GM21381 (cell line): ENCODE results near the gene NSUN6.
A peak's percentile ranks its signal among the peaks of the same experiment; 100 is the strongest.
"Not testable (repeated sequence)": the region's sequence is repeated elsewhere in the genome, so short reads cannot be mapped to it uniquely, and the experiment has no call there.

Experiments used
- ATAC-seq: cut with Tn5 transposase; IDR thresholded peaks from one replicate; pipeline ENCODE4 v1.9.1; 2021; ENCODE audit warnings: mild to moderate bottlenecking, moderate library complexity; ENCODE audit not compliant: unreplicated experiment

The NSUN6 gene

DNA sequence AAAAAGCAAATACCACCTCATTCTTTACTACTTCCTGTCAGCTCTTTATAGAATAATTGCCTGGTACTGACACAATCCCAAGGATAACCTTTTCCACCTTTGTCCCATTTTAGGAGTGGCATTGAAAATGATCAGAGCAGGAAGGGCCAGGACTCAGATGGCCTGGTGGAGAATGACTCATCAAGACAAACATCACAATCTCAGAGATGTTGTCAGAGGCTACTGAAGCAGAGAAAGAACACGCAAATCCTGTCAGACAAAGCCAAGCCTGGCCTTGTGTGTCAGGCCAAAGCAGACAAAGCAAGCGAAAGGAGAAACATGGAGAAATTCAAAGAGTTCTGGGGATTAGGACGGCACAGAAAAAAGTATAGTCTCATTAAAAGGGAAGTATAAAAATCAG lies 40.9 kb downstream of the NSUN6 start:
- ATAC-seq: no peak

DNA sequence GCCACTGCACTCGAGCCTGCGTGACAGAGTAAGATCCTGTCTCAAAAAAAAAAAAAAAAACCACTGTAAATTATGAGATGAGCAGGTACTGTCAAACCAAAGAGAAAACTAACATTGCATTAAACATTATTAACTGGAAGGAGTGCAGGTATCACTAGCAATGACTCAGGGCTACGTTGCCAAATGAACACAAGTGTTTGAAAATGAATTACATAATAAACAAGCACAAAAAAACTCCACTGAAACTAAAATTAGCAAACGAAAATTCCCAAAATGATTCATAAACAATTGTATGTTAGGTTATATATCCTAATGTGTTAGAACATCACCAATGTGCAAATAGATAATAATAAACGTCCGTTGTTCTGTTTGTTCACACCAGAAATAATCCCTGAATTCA lies 42.8 kb downstream of the NSUN6 start:
- no peak for ATAC-seq

GRCh38 chr10:18607503-18608378 lies 43.6 kb downstream of the NSUN6 start:
- no peak for ATAC-seq

DNA sequence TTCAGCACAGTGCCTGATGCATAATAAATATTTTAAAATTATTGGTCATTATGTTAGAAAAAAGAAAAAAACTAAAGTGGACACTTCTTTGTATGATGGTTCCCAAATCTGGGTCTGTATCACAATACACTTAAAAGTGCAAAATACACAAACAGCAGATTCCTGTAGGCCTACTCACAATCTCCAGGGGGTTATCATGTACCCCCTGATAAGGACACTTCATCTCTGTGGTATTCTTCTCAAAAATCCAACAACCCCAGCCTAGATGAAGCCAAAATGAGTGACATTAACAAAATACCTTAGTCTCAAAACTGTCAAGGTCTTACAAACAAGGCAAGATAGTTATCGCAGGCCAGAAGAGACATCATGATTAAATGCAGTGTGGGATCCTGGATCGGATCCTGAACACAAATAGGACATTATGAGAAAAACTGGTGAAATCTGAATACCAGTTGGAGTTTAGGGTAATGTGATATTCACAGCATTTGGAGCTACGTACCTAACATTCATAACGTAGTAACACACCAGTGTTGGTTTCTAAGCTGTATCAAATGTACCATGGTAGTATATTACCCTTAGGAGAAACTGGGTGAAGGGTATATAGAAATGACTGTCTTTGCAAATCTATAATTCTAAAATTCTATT lies 45.2 kb downstream of the NSUN6 start:
- ATAC-seq: no peak

GRCh38 chr10:18601321-18601720 lies 50.1 kb downstream of the NSUN6 start:
- no peak for ATAC-seq

- no peak for ATAC-seq
Measured at GRCh38 chr10:18599392-18599791, 52.0 kb downstream of the NSUN6 start.

GRCh38 chr10:18594574-18595156 lies 56.7 kb downstream of the NSUN6 start:
- no peak for ATAC-seq

DNA sequence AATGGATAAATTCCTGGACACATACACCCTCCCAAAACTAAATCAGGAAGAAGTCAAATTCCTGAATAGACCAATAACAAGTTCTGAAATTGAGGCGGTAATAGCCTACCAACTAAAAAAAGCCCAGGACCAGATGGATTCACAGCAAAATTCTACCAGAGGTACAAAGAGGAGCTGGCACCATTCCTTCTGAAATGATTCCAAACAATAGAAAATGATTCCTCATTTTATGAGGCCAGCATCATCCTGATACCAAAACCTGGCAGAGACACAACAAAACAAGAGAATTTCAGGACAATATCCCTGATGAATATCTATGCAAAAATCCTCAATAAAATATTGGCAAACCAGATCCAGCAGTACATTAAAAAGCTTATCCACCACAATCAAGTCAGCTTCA lies 60.2 kb downstream of the NSUN6 start:
- ATAC-seq: not testable (repeated sequence)

GRCh38 chr10:18586637-18587036 lies 64.8 kb downstream of the NSUN6 start:
- ATAC-seq: not testable (repeated sequence)

- no peak for ATAC-seq
Measured at GRCh38 chr10:18583575-18584270, 67.7 kb downstream of the NSUN6 start.

- ATAC-seq: peak; percentile 51
Measured at GRCh38 chr10:18582803-18583202, 68.6 kb downstream of the NSUN6 start.

DNA sequence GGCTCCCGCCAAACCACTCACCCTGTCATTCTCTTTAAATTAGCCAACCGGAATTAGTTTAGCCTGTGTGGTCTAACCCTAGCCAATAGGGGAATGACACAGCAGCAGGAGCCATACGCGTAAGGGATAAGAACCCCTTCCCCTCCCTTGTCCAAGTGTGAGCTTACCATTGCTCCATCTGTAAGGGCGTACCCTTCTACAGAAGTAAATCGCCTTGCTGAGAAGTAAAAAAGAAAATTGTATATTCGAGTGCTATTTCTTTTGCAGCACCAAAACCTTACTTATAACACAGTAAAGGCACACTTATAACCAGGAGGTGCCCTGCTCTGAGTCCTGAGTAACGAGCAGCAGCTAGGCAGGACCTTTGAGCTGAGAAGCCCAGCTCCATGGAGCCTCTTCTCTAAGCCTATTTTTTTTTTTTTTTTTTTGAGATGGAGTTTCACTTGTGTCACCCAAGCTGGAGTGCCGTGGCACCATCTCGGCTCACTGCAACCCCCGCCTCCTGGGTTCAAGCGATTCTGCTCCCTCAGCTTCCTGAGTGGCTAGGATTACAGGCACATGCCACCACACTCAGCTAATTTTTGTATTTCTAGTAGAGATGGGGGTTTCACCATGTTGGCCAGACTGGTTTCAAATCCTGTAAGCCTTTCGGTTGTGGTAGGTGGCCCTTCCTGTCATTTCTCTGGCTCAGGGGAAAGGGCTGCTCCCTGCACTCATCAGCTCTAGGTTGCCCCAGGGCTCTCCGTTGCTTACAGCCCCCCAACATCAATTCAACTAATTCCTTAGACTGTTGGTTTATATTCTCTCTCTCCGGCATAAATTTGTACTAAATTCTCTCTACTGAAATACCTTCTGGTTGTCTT lies 73.3 kb downstream of the NSUN6 start:
- ATAC-seq: no peak

- ATAC-seq: no peak
Measured at GRCh38 chr10:18576586-18576985, 74.8 kb downstream of the NSUN6 start.

GRCh38 chr10:18572959-18573561 lies 78.3 kb downstream of the NSUN6 start:
- no peak for ATAC-seq

- no peak for ATAC-seq
Measured at GRCh38 chr10:18571780-18572179, 79.6 kb downstream of the NSUN6 start.

- ATAC-seq: no peak
Measured at GRCh38 chr10:18571076-18571475, 80.3 kb downstream of the NSUN6 start.

DNA sequence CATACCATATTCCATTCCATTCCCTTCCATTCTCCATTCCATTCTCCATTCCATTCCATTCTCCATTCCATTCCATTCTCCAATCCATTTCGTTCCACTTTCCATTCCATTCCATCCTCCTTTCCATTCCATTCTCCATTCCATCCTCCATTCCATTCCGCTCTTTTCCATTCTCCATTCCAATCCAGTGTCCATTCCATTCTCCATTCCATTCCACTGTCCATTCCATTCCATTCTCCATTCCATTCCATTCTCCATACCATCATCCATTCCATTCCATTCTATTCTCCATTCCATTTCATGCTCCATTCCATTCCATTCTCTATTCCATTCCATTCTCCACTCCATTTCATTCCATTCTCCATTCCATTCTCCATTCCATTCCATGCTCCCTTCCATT lies 81.0 kb downstream of the NSUN6 start:
- ATAC-seq: not testable (repeated sequence)

- ATAC-seq: no peak
Measured at GRCh38 chr10:18567343-18567856, 84.0 kb downstream of the NSUN6 start.

GRCh38 chr10:18566177-18566576 lies 85.2 kb downstream of the NSUN6 start:
- no peak for ATAC-seq

DNA sequence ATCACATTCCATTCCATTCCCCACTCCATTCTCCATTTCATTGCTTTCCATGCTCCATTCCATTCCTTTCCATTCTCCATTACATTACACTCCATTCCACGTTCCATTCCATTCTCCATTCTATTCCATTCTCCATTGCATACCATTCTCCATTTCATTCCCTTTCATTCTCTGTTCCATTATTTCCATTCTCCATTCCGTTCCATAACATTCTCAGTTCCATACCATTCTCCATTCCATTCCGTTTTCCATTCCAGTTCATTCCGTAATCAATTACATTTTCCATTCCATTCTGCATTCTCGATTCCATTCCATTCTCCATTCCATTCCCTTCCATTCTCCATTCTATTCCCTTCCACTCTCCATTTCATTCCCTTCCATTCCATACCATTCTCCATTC lies 86.4 kb downstream of the NSUN6 start:
- ATAC-seq: no peak
